ENCODE data around the gene LCN6. TPM values are rescaled to one million over a fixed set of nuclear protein-coding genes. Genes with fewer than 3 reads are reported as not detected.

Gene LCN6
- total and polyA plus RNA-seq, 4 donors = 1.4 to 12.3 (median 8.6) TPM; not detected in 1

DNA sequence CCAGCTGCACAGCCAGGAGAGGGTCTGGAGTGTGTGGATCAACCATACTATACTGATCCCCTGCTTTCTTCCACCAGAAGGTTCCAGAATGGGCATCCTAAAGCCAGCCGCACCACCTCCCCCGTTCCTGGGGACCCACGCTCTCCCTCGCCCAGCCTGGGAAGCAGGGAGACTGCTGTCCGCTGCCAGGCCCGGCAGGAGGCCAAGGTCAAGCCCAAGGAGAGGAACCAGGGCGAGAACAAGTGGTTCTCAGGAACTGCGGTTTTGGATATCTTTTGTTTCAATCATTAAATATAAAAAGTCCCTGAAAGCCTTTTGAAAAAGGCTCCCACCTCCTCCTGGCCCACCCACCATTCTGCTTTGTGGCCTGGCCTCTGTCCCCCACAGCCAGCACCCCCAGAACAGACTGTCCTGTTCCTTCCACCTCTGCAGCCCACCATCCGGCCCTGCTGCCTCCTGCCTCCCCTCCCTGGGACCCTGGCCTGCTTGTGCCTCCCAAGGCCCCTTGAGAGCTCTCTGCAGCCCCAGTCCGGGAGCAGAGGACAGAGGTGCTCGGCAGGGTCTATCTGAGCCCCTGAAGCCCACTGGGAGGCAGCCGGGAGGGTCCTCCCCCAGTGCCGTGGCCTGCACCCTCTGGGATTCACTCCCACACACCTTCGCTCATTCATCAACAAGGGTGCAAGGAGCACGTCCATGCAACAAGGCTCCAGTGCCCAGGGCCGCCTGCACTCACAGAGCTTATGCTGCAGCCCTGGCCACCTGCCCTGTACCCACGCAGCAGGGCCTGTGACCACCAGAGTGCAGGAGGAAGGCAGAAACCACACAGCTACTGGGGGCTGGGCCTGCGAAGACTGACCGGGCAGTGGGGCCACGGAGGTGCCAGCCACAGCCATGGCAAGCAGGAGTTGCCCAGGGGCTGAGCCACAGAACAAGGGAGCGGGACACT lies 614 bp upstream of the LCN6 start:
- H3K9ac ChIP-seq (ENCODE audit: insufficient read depth in 1 of 2, low read length in 2 of 2) = no peak overlapping the region
- H3K27ac ChIP-seq (ENCODE audit: low read depth in 1 of 2, low read length in 1 of 2) = no peak overlapping the region
- TF ChIP-seq, protein P1, sequence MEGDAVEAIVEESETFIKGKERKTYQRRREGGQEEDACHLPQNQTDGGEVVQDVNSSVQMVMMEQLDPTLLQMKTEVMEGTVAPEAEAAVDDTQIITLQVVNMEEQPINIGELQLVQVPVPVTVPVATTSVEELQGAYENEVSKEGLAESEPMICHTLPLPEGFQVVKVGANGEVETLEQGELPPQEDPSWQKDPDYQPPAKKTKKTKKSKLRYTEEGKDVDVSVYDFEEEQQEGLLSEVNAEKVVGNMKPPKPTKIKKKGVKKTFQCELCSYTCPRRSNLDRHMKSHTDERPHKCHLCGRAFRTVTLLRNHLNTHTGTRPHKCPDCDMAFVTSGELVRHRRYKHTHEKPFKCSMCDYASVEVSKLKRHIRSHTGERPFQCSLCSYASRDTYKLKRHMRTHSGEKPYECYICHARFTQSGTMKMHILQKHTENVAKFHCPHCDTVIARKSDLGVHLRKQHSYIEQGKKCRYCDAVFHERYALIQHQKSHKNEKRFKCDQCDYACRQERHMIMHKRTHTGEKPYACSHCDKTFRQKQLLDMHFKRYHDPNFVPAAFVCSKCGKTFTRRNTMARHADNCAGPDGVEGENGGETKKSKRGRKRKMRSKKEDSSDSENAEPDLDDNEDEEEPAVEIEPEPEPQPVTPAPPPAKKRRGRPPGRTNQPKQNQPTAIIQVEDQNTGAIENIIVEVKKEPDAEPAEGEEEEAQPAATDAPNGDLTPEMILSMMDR (IDR thresholded peaks at IDR 0.05; ENCODE audit: control extremely low read depth, extremely low read depth) = no peak
- no peak overlapping the region for H3K4me3 ChIP-seq
- no peaks in the 10 kb centered on the region for H3K4me1 ChIP-seq (ENCODE audit: control insufficient read depth in 5 of 5, insufficient read depth in 5 of 5, low read length in 5 of 5)
- H3K9me3 ChIP-seq (ENCODE audit: control insufficient read depth in 4 of 4, insufficient read depth in 3 of 4, low read length in 3 of 4) = peaks cover 0 to 4% (median 0%) of the 10 kb centered on the region in 4 donors
- H3K27me3 ChIP-seq (ENCODE audit: control insufficient read depth in 3 of 3, insufficient read depth in 3 of 3, low read length in 2 of 3) = no peaks in the 10 kb centered on the region
- WGBS, 2 donors = 63 to 68% methylated on average over 21 of the region's 21 CpGs
- no peak for ATAC-seq (ENCODE audit: insufficient read depth, low FRiP score)
- DNase-seq = no peak
- H3K36me3 ChIP-seq (ENCODE audit: control insufficient read depth in 4 of 4, insufficient read depth in 4 of 4, low read length in 4 of 4) = no peaks in the 10 kb centered on the region

DNA sequence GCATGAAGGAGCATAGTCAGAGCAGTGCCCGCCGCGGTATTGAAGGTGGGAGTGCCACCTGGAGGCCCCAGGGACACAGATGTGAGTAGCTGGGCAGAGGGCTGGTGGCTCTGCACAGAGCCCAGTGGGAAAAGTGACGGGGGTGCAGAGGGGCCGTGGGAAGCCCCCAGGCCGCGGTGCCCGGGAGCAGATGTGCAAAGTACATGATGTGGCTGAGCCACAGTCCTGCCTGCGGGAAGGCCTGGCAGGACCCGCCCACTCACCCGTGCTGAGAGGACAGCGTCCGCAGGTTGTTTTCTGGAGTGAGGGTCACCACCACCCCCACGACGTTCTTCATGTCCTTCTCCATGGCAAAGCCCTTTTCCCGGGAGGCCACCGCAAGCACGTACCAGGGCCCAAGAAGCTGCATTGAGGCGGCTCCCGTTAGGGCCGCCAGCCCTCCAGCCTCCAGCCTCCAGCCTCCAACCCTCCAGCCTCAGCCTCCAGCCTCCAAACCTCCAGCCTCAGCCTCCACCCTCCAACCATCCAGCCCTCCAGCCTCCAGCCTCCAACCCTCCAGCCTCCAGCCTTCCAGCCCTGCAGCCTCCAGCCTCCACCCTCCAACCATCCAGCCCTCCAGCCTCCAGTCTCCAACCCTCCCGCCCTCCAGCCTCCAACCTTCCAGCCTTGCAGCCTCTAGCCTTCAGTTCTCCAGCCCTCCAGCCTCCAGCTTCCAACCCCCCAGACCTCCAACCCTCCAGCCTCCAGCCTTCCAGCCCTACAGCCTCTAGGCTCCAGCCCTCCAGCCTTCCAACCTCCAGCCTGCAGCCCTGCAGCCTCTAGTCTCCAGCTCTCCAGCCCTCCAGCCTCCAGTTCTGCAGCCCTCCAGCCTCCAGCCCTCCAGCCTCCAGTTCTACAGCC lies 914 bp downstream of the LCN6 start:
- H3K27ac ChIP-seq (ENCODE audit: low read depth in 1 of 2, low read length in 1 of 2) = no peak overlapping the region
- TF ChIP-seq, protein P1 (IDR thresholded peaks at IDR 0.05; ENCODE audit: control extremely low read depth, extremely low read depth) = no peak
- H3K9me3 ChIP-seq (ENCODE audit: control insufficient read depth in 4 of 4, insufficient read depth in 3 of 4, low read length in 3 of 4) = peaks cover 0 to 4% (median 0%) of the 10 kb centered on the region in 4 donors
- no peak for DNase-seq
- H3K9ac ChIP-seq (ENCODE audit: insufficient read depth in 1 of 2, low read length in 2 of 2) = no peak overlapping the region
- H3K27me3 ChIP-seq (ENCODE audit: control insufficient read depth in 3 of 3, insufficient read depth in 3 of 3, low read length in 2 of 3) = peaks cover 0 to 4% (median 0%) of the 10 kb centered on the region in 3 donors
- WGBS, 2 donors = 93 to 94% methylated on average over 22 of the region's 22 CpGs
- H3K4me1 ChIP-seq (ENCODE audit: control insufficient read depth in 5 of 5, insufficient read depth in 5 of 5, low read length in 5 of 5) = peaks cover 0 to 2% (median 0%) of the 10 kb centered on the region in 5 donors
- ATAC-seq (ENCODE audit: insufficient read depth, low FRiP score) = no peak
- H3K4me3 ChIP-seq = no peak overlapping the region
- no peaks in the 10 kb centered on the region for H3K36me3 ChIP-seq (ENCODE audit: control insufficient read depth in 4 of 4, insufficient read depth in 4 of 4, low read length in 4 of 4)

GRCh38 chr9:136746621-136747020 lies 1.7 kb downstream of the LCN6 start:
- Histone ChIP-seq H3K4me1 (ENCODE audit: control insufficient read depth in 5 of 5, insufficient read depth in 5 of 5, low read length in 5 of 5) (peaks cover 0 to 6% (median under 1%) of the 10 kb centered on the region in 5 donors), H3K9ac (ENCODE audit: insufficient read depth in 1 of 2, low read length in 2 of 2) (no peak overlapping the region), H3K4me3 (no peak overlapping the region), H3K36me3 (ENCODE audit: control insufficient read depth in 4 of 4, insufficient read depth in 4 of 4, low read length in 4 of 4) (no peaks in the 10 kb centered on the region), H3K27ac (ENCODE audit: low read depth in 1 of 2, low read length in 1 of 2) (no peak overlapping the region), H3K9me3 (ENCODE audit: control insufficient read depth in 4 of 4, insufficient read depth in 3 of 4, low read length in 3 of 4) (peaks cover 0 to under 1% (median 0%) of the 10 kb centered on the region in 4 donors), H3K27me3 (ENCODE audit: control insufficient read depth in 3 of 3, insufficient read depth in 3 of 3, low read length in 2 of 3) (peaks cover 0 to 4% (median 0%) of the 10 kb centered on the region in 3 donors)
- DNase-seq (no peak), ATAC-seq (ENCODE audit: insufficient read depth, low FRiP score) (no peak)
- TF ChIP-seq, protein P1 (IDR thresholded peaks at IDR 0.05; ENCODE audit: control extremely low read depth, extremely low read depth) = no peak
- WGBS, 2 donors = 94 to 96% methylated on average over 17 to 18 of the region's 18 CpGs

All from lung (tissue), 12 donors.